Testis (tissue), 3 donors: ENCODE data around the gene CNNM1. TPM values are rescaled to one million over a fixed set of nuclear protein-coding genes. Genes with fewer than 3 reads are reported as not detected.

Experiments
- DNase-seq: peaks from one replicate; pipeline ENCODE4 v3.0.0-alpha.2; 2019
- H3K27ac ChIP-seq, 2 donors: fragments of 200-600 bp; sonication (generic); one replicate each; pipeline ENCODE4 v1.5.1; 2019
- H3K27me3 ChIP-seq: fragments of 200-600 bp; sonication (generic); one replicate; pipeline ENCODE4 v1.5.1; 2019
- H3K36me3 ChIP-seq: fragments of 200-600 bp; sonication (generic); one replicate; pipeline ENCODE4 v1.5.1; 2017; ENCODE audit warnings: low read depth; ENCODE audit errors: missing control alignments
- H3K4me1 ChIP-seq: fragments of 200-600 bp; sonication (generic); one replicate; pipeline ENCODE4 v1.5.1; 2019
- H3K4me3 ChIP-seq, 2 donors: fragments of 200-600 bp; sonication (generic); one replicate each; pipeline ENCODE4 v1.5.1; 2017 to 2019
- H3K9me3 ChIP-seq: fragments of 200-600 bp; sonication (generic); one replicate; pipeline ENCODE4 v1.5.1; 2017
- POLR2A ChIP-seq: fragments of 450-650 bp; IDR thresholded peaks from one replicate; pipeline ENCODE4 v1.6.1; 2017; ENCODE audit warnings: antibody characterized with exemption, mild to moderate bottlenecking, moderate library complexity
- WGBS, 2 donors: methylation state at CpG; one replicate each; pipeline ENCODE4 v1.1.5; 2018; 5-methylcytosine and 5-hydroxymethylcytosine counted together
- intact Hi-C: fragments of 100-400 bp; cut with DNase I; formaldehyde crosslinking; loops from one replicate; pipeline ENCODE4 v1.15.1; 2023; ENCODE audit warnings: low total_unique reads
- polyA plus RNA-seq: library from polyadenylated mRNA; stranded (reverse); fragments of 350-450 nt; fragmentation: Illumina TruSeq; extraction: RNeasy Lipid Tissue Mini Kit (QIAGEN cat#74804); gene quantifications from one replicate; pipeline ENCODE4 v1.2.3, GENCODE V29; 2014; ENCODE audit warnings: low read depth, low replicate concordance; ENCODE audit not compliant: insufficient read depth
- total RNA-seq, 2 donors: library from RNA; depleted of rRNA; stranded (reverse); fragments of >200 nt; gene quantifications; one replicate each; pipeline ENCODE4 v1.2.3, GENCODE V29; 2016
- TF ChIP-seq, protein P1 (sequence below), 3 experiments: fragments of 450-650 bp in 2 of 3; fragments of 200-600 bp in 1 of 3; sonication (generic) in 1 of 3; IDR thresholded peaks; one replicate each; pipeline ENCODE4 v1.5.1; 2016 to 2019; ENCODE audit warnings: antibody characterized with exemption in 3 of 3, mild to moderate bottlenecking in 2 of 3, moderate library complexity in 1 of 3

The CNNM1 gene
- total and polyA plus RNA-seq, 3 donors from 2014 or later = 29.0 to 53.8 (median 51.9) TPM

DNA sequence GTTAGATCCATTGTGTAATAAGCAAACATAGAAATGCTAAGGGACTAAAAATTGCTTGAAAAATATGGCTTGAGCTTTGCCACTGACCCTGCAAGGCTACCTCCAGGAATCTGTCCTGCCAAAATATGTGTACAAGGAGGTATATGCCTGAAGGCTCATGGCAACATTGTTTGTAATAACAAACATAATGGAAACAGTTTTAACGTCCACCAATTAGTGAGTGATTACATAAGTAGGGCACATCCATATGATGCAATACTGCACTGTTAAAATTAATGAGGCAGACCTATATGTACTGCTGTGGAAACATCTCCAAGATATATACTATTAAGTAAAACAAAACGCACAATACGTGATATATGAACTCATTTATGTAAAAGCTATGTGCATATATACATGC, 114.3 kb downstream of the CNNM1 start:
- DNase-seq = no peak
- H3K9me3 ChIP-seq = no peaks in the 10 kb centered on the region
- H3K36me3 ChIP-seq = no peaks in the 10 kb centered on the region
- no peak overlapping the region for H3K4me3 ChIP-seq
- TF ChIP-seq, protein P1, sequence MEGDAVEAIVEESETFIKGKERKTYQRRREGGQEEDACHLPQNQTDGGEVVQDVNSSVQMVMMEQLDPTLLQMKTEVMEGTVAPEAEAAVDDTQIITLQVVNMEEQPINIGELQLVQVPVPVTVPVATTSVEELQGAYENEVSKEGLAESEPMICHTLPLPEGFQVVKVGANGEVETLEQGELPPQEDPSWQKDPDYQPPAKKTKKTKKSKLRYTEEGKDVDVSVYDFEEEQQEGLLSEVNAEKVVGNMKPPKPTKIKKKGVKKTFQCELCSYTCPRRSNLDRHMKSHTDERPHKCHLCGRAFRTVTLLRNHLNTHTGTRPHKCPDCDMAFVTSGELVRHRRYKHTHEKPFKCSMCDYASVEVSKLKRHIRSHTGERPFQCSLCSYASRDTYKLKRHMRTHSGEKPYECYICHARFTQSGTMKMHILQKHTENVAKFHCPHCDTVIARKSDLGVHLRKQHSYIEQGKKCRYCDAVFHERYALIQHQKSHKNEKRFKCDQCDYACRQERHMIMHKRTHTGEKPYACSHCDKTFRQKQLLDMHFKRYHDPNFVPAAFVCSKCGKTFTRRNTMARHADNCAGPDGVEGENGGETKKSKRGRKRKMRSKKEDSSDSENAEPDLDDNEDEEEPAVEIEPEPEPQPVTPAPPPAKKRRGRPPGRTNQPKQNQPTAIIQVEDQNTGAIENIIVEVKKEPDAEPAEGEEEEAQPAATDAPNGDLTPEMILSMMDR (IDR thresholded peaks at IDR 0.05) = no peak
- no peak for TF ChIP-seq POLR2A
- intact Hi-C loops = no loop called here
- WGBS, 2 donors = 72 to 73% methylated on average over 3 of the region's 3 CpGs
- H3K4me1 ChIP-seq = no peaks in the 10 kb centered on the region
- H3K27me3 ChIP-seq = no peaks in the 10 kb centered on the region
- H3K27ac ChIP-seq = no peak overlapping the region

Other genes with a start within 250 kb of the CNNM1 start
- gene HPSE2, start 93.5 kb upstream of the CNNM1 start, total RNA-seq = 1 to 10 TPM; 1.7 to 2.5 TPM
- 4.1 TPM for gene HPSE2, start 93.5 kb upstream of the CNNM1 start, polyA plus RNA-seq
- 10 to 100 TPM; 34.3 to 38.3 TPM for gene GOT1, start 101.3 kb downstream of the CNNM1 start, total RNA-seq
- gene GOT1, start 101.3 kb downstream of the CNNM1 start, polyA plus RNA-seq = 121 TPM
- under 1 TPM; 0.19 to 0.24 TPM for gene NKX2-3, start 203.6 kb downstream of the CNNM1 start, total RNA-seq
- gene NKX2-3, start 203.6 kb downstream of the CNNM1 start, polyA plus RNA-seq = 0.16 TPM